Measurements from ENCODE around the gene DNAH17. TPM values are rescaled to one million over a fixed set of nuclear protein-coding genes. Genes with fewer than 3 reads are reported as not detected.

Gene DNAH17
- total RNA-seq, 1 experiment from 2014 or later, result 0.13 TPM

- no peaks in the 10 kb centered on the region for H3K79me2 ChIP-seq (ENCODE audit: insufficient read depth, low read length)
- H3K27me3 ChIP-seq (ENCODE audit: insufficient read depth, low read length), result no peaks in the 10 kb centered on the region
- peaks cover 2% of the 10 kb centered on the region for H3K23me2 ChIP-seq (ENCODE audit: insufficient read length, low read depth, low read length, poor library complexity, severe bottlenecking)
- H3K36me3 Mint-ChIP-seq (ENCODE audit: insufficient read depth in 1 of 3, low read depth in 3 of 3), result peaks cover 0 to 6% (median 3%) of the 10 kb centered on the region in 3 experiments; a peak in 2 of 7 replicates
- H3K4me1 ChIP-seq (ENCODE audit: insufficient read depth, low read length), result no peaks in the 10 kb centered on the region
- H3K4me1 Mint-ChIP-seq, result peaks cover 3 to 5% of the 10 kb centered on the region in 2 experiments; a peak in 3 of 4 replicates
- H2AFZ ChIP-seq (ENCODE audit: low read length), result no peak overlapping the region
- H3K9ac ChIP-seq (ENCODE audit: extremely low read depth, insufficient read length, low read length), result no peak overlapping the region
- no peak for TF ChIP-seq CTCF (conservative IDR thresholded peaks at IDR 0.05)
- H3K14ac ChIP-seq (ENCODE audit: insufficient read depth, low read length), result no peak overlapping the region
- H2BK20ac ChIP-seq (ENCODE audit: low read depth, low read length, poor library complexity, severe bottlenecking), result no peak overlapping the region
- H3K27ac Mint-ChIP-seq, result no peak overlapping the region
- H2BK5ac ChIP-seq (ENCODE audit: insufficient read length, low read length), result no peak overlapping the region
- no peaks in the 10 kb centered on the region for H3K79me1 ChIP-seq (ENCODE audit: insufficient read depth, low read depth, low read length, poor library complexity, severe bottlenecking)
- H3K27ac ChIP-seq (ENCODE audit: insufficient read length, low read depth, low read length), result no peak overlapping the region
- no peak for DNase-seq
- no peak overlapping the region for H3T11ph ChIP-seq (ENCODE audit: low read length)
- no CpG with 5 or more reads among the region's 12 CpGs for WGBS (ENCODE audit: extremely low coverage, insufficient read length, low lambda C conversion rate)
- H3K4me3 Mint-ChIP-seq, result no peak overlapping the region
- H2BK120ac ChIP-seq (ENCODE audit: low read depth, low read length, poor library complexity, severe bottlenecking), result no peak overlapping the region
- H3K27me3 Mint-ChIP-seq (ENCODE audit: low read depth), result peaks cover 7% of the 10 kb centered on the region
- H2AK5ac ChIP-seq (ENCODE audit: insufficient read length, low read length), result no peak overlapping the region
- no peak overlapping the region for H4K5ac ChIP-seq (ENCODE audit: insufficient read length, low read depth, low read length)
- H2BK15ac ChIP-seq (ENCODE audit: low read depth, low read length), result no peak overlapping the region
- H3K4me2 ChIP-seq (ENCODE audit: insufficient read depth, insufficient read length, low read length), result no peak overlapping the region
- H4K20me1 ChIP-seq (ENCODE audit: control insufficient read depth, insufficient read depth, insufficient read length), result no peaks in the 10 kb centered on the region
- no peak overlapping the region for H4K91ac ChIP-seq (ENCODE audit: insufficient read length, low read depth, low read length)
- H4K8ac ChIP-seq (replicated peaks; ENCODE audit: insufficient read length, low read depth, low read length), result no peak overlapping the region
- no peak overlapping the region for H3K23ac ChIP-seq (ENCODE audit: insufficient read length, low read depth, low read length)
- H3K56ac ChIP-seq (ENCODE audit: insufficient read length, low read depth, low read length), result no peak overlapping the region
- H3K9me3 Mint-ChIP-seq, result peaks cover 7 to 10% of the 10 kb centered on the region in 2 experiments; a peak in 3 of 5 replicates
- H3K9me3 ChIP-seq (ENCODE audit: control insufficient read depth, low read depth, low read length), result no peaks in the 10 kb centered on the region
- no peak overlapping the region for H3K18ac ChIP-seq (ENCODE audit: insufficient read length, low read depth, low read length)
- no peak overlapping the region for H2BK12ac ChIP-seq (ENCODE audit: insufficient read length, low read depth, low read length)
- H3K4ac ChIP-seq (ENCODE audit: low read depth, low read length), result no peak overlapping the region
Measured at GRCh38 chr17:78468366-78468765, 108.8 kb downstream of the DNAH17 start.

All from H9 (cell line).